ENCODE data around the gene KCNK7. TPM values are rescaled to one million over a fixed set of nuclear protein-coding genes. Genes with fewer than 3 reads are reported as not detected.
A peak's percentile ranks its signal among the peaks of the same experiment; 100 is the strongest.
"Not testable (repeated sequence)": the region's sequence is repeated elsewhere in the genome, so short reads cannot be mapped to it uniquely, and the experiment has no call there.

The KCNK7 gene
- total and polyA plus RNA-seq, 2 experiments from 2014 or later, result 0.37 TPM; not detected in 1

DNA sequence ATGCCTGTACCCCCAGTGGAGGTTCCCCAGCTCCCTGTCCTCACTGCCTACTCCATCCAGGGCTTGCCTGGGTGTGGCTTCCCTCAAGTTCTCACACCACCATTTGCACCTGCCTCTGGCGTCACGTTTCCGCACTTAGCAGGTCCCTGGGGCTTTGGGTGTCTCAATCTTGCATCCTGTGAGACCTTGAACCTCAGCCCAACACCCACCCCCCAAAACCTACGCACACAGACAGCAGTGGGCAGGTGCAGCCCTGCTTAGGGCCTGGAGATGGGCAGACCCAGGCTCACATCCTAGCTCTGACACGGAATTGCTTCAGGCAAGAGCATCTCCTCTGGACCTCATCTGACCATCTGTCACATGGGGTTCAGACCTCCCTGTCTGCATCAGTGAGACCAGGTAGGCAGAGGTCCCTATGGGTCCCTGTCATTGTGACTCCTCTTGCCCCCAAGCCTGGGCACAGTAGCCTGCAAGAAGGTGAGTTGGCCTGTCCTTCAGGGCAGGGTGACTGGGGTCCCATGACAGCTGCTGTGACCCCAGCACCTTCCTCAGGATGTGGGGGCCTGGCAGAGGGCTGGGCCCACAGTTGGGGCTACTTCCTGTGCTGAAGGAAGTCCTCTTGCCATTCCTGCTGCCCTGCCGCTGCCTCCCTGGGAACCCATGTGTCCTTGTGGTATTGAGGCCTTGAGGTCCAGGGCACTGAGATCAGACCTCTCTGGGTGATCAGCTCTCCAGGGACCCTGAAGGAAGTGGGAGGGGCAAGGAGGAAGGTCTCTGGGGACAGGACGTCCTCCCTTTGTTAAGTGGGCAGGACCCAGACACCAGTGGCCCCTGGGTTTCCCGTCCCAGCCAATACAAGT is 44.3 kb upstream of the KCNK7 start:
- Histone ChIP-seq H3K36me3 (replicated peaks; ENCODE audit: insufficient read depth, low read depth) (no peaks in the 10 kb centered on the region), H3K9me3 (ENCODE audit: low read depth) (no peaks in the 10 kb centered on the region), H3K79me2 (no peaks in the 10 kb centered on the region), H3K9me2 (replicated peaks; ENCODE audit: insufficient read depth) (no peaks in the 10 kb centered on the region), H3K27me3 (no peaks in the 10 kb centered on the region), H3K4me1 (ENCODE audit: insufficient read depth) (no peaks in the 10 kb centered on the region), H4K20me1 (ENCODE audit: insufficient read depth, poor library complexity, severe bottlenecking) (no peaks in the 10 kb centered on the region), H3K27ac (no peak overlapping the region), H3K4me3 (no peak overlapping the region), H2AFZ (no peak overlapping the region), H3K4me2 (no peak overlapping the region)
- TF ChIP-seq EZH2 (IDR thresholded peaks at IDR 0.05; ENCODE audit: borderline replicate concordance) (no peak), EZH2phosphoT487 (IDR thresholded peaks at IDR 0.05; ENCODE audit: low read depth, severe bottlenecking, unreplicated experiment) (no peak)
- TF ChIP-seq, protein P1, sequence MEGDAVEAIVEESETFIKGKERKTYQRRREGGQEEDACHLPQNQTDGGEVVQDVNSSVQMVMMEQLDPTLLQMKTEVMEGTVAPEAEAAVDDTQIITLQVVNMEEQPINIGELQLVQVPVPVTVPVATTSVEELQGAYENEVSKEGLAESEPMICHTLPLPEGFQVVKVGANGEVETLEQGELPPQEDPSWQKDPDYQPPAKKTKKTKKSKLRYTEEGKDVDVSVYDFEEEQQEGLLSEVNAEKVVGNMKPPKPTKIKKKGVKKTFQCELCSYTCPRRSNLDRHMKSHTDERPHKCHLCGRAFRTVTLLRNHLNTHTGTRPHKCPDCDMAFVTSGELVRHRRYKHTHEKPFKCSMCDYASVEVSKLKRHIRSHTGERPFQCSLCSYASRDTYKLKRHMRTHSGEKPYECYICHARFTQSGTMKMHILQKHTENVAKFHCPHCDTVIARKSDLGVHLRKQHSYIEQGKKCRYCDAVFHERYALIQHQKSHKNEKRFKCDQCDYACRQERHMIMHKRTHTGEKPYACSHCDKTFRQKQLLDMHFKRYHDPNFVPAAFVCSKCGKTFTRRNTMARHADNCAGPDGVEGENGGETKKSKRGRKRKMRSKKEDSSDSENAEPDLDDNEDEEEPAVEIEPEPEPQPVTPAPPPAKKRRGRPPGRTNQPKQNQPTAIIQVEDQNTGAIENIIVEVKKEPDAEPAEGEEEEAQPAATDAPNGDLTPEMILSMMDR (IDR thresholded peaks at IDR 0.05; ENCODE audit: poor library complexity), result no peak
- WGBS (ENCODE audit: low lambda C conversion rate, missing lambda C conversion rate), result 84% methylated on average over 8 of the region's 8 CpGs
- DNase-seq (ENCODE audit: low spot score), result no peak

DNA sequence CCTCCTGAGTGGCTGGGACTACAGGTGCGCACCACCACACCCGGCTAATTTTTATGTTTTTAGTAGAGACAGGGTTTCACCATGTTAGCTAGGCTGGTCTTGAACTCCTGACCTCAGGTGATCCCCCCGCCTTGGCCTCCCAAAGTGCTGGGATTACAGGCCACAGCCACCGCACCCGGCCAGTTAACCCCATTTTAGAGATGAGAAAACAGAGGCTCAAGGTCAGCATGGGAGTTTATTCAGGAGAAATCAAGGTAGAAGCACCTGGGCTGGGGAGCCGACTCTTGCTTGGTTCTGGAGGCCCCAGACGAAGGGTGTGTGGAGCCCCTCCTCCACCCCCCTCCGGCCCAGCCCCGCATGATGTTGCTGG is 43.6 kb upstream of the KCNK7 start:
- H2AFZ ChIP-seq; H3K27ac ChIP-seq; H3K27me3 ChIP-seq; H3K36me3 ChIP-seq (replicated peaks; ENCODE audit: insufficient read depth, low read depth); H3K4me1 ChIP-seq (ENCODE audit: insufficient read depth); DNase-seq (ENCODE audit: low spot score); H4K20me1 ChIP-seq (ENCODE audit: insufficient read depth, poor library complexity, severe bottlenecking); H3K9me2 ChIP-seq (replicated peaks; ENCODE audit: insufficient read depth); H3K9me3 ChIP-seq (ENCODE audit: low read depth); H3K79me2 ChIP-seq; H3K4me3 ChIP-seq: not testable (repeated sequence)
- H3K4me2 ChIP-seq, result peak overlapping the region; percentile 96
- WGBS (ENCODE audit: low lambda C conversion rate, missing lambda C conversion rate), result 99% methylated on average over 9 of the region's 9 CpGs

DNA sequence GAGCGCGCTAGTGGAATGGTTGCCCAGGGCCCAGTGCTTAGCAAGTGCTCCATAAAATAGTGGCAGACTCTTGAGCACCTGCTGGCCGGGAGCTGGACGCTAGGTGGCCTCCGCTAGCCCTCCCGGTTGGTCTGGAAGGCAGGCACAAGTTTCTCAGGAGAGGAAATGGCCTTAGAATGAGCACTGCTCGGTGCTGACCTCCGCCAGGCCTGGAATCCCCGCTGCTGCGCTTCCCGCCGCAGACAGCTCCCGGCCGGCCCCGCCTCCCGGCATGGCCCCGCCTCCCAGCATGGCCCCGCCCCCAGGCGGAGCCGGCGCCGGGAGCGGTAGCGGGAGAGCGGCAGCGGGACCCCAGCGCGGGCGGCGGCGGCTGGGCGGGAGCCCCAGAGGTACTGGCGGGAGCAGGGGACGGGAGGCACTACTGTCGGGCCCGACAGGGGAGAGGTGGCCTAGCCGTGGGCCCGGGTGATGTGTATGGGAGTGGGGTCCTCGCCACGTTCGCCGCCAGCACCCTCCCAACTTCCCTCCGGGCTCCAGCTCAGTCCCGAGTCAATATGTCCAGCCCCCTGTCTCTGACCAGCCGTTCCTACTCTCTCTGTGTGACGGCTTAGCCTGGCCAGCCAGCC is 42.3 kb upstream of the KCNK7 start, which contains the start of gene SIPA1:
SIPA1 (plus strand) TSS at position 308 of the 626 bp plus-strand sequence. CDS start 2,821 bp downstream, outside the sequence.
- Histone ChIP-seq H3K27me3 (no peaks in the 10 kb centered on the region), H4K20me1 (ENCODE audit: insufficient read depth, poor library complexity, severe bottlenecking) (no peaks in the 10 kb centered on the region), H3K9me2 (replicated peaks; ENCODE audit: insufficient read depth) (no peaks in the 10 kb centered on the region), H3K4me2 (peak within 1 kb of the TSS; percentile 96), H3K4me1 (ENCODE audit: insufficient read depth) (no peaks in the 10 kb centered on the region), H3K9me3 (ENCODE audit: low read depth) (no peaks in the 10 kb centered on the region), H2AFZ (peak within 1 kb of the TSS; percentile 54), H3K36me3 (replicated peaks; ENCODE audit: insufficient read depth, low read depth) (no peaks in the 10 kb centered on the region), H3K4me3 (peak within 1 kb of the TSS; percentile 56), H3K79me2 (no peaks in the 10 kb centered on the region), H3K27ac (peak within 1 kb of the TSS; percentile 85)
- TF ChIP-seq, protein P1 (IDR thresholded peaks at IDR 0.05; ENCODE audit: poor library complexity), result peak; percentile 25
- TF ChIP-seq EZH2phosphoT487 (IDR thresholded peaks at IDR 0.05; ENCODE audit: low read depth, severe bottlenecking, unreplicated experiment), result no peak
- DNase-seq (ENCODE audit: low spot score), result peak; percentile 90
- WGBS (ENCODE audit: low lambda C conversion rate, missing lambda C conversion rate), result 5% methylated on average over 44 of the region's 46 CpGs

DNA sequence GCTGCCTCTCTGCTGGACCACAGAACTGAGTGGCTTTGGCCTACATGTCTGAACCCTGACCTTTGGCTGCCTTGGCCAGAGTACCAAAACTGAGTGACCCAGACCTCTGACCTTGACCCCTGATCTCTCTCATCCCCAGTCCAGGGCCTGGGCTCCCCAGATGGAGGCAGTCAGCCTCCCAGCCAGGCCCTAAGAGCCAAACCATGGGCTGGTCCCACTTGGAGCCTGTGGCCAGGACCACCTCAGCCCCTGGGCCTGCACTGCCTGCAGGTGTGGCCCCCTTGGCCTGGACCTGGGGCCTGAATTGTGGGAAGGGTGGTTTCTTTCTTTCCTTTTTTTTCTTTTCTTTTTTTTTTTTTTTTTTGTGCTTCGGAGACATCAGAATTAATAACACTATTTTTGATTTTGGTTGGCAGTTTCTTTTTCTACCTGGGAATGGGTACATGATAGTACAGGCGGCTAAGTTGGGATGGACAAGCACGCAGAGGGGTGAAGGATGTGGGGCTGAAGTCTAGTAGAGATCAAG is 41.5 kb upstream of the KCNK7 start:
- Histone ChIP-seq H3K9me2 (replicated peaks; ENCODE audit: insufficient read depth) (no peaks in the 10 kb centered on the region), H3K4me1 (ENCODE audit: insufficient read depth) (no peaks in the 10 kb centered on the region), H3K4me3 (no peak overlapping the region), H3K4me2 (peak overlapping the region; percentile 96), H4K20me1 (ENCODE audit: insufficient read depth, poor library complexity, severe bottlenecking) (no peaks in the 10 kb centered on the region), H3K27ac (peak overlapping the region; percentile 34), H3K36me3 (replicated peaks; ENCODE audit: insufficient read depth, low read depth) (no peaks in the 10 kb centered on the region), H3K9me3 (ENCODE audit: low read depth) (no peaks in the 10 kb centered on the region), H3K27me3 (no peaks in the 10 kb centered on the region), H3K79me2 (no peaks in the 10 kb centered on the region), H2AFZ (no peak overlapping the region)
- TF ChIP-seq, protein P1 (IDR thresholded peaks at IDR 0.05; ENCODE audit: poor library complexity), result no peak
- no peak for TF ChIP-seq EZH2 (IDR thresholded peaks at IDR 0.05; ENCODE audit: borderline replicate concordance)
- no peak for TF ChIP-seq EZH2phosphoT487 (IDR thresholded peaks at IDR 0.05; ENCODE audit: low read depth, severe bottlenecking, unreplicated experiment)
- WGBS (ENCODE audit: low lambda C conversion rate, missing lambda C conversion rate), result 94% methylated on average over 3 of the region's 3 CpGs
- no peak for DNase-seq (ENCODE audit: low spot score)

Data from hepatocyte (in vitro differentiated cells).